Tibial nerve (tissue), 4 donors: ENCODE results near the gene HOXA5.

Experiments used
- CTCF ChIP-seq, 5 experiments: fragments of 200-600 bp in 3 of 5; fragments of 450-650 bp in 2 of 5; sonication (generic) in 3 of 5; IDR thresholded peaks; one replicate each; pipeline ENCODE4 v1.5.1; 2016 to 2019; ENCODE audit warnings: antibody characterized with exemption in 5 of 5, mild to moderate bottlenecking in 3 of 5, moderate library complexity in 2 of 5
- EP300 ChIP-seq, 2 donors: sonication (generic); formaldehyde crosslinking; IDR thresholded peaks; one replicate each; pipeline ENCODE4 v1.6.1; 2017; ENCODE audit warnings: antibody characterized with exemption in 2 of 2, mild to moderate bottlenecking in 1 of 2
- POLR2A ChIP-seq, 2 donors: fragments of 450-650 bp; IDR thresholded peaks; one replicate each; pipeline ENCODE4 v1.6.1; 2017; ENCODE audit warnings: antibody characterized with exemption in 2 of 2, mild to moderate bottlenecking in 2 of 2, moderate library complexity in 2 of 2

GRCh38 chr7:27145165-27145913 is 1.9 kb upstream of the HOXA5 start:
- TF ChIP-seq POLR2A (IDR thresholded peaks at IDR 0.05) (no peak), CTCF (IDR thresholded peaks at IDR 0.05) (no peak), EP300 (IDR thresholded peaks at IDR 0.05) (no peak)
